Measurements from ENCODE around the gene DOK5.

DOK5 gene

DNA sequence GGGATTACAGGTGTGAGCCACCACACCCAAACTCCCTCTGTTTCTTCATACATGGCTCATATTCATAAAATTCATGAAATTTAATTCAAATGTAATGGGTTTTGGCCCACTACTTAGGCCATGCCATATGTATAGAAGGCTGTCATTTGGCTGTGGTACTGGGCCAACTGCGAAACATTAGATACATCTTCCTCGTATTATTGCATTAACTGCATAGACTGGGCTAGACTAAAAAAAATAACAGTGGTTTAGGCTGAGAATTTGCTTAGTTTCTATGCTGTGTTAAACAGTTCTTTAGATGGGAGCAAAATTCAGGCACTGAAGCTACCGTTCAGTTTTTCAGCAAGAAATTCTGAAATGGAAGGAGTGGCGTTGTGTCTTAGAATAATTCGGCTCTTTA is 133.6 kb downstream of the DOK5 start:
- no peak for DNase-seq (ENCODE audit: low read depth, low spot score)

DNA sequence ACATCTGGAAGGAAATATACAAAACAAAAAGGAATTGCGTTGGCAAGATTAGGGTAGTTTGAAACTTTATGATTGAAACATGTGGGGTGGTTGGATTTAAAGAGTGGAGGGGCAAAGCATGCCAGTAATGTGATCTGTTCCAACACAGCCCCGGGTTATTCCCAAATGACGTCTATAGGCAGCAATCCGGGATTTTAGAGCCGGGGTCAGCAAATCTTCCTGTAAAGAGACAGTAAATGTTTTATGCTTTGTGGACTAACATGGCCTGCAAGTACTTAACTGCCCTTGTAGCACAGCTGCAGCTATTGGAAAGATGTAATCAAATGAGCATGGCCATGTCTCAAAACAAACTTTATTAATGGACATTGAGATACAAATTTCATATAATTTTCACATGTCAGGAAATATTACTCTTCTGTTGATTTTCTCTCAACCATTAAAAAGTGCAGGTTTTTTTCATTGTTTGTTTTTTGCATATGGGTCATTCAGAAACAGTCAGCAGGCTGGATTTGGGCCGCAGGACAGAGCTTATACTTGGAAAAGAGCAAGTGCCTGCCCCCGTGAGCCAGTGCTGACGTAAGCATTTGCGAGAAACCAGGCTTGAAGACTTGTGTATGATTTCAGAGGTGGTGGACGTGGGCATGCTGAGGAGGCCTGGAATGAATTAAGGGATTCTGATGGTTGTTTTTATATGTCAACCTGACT is 136.5 kb downstream of the DOK5 start:
- no peak for DNase-seq (ENCODE audit: low read depth, low spot score)

DNA sequence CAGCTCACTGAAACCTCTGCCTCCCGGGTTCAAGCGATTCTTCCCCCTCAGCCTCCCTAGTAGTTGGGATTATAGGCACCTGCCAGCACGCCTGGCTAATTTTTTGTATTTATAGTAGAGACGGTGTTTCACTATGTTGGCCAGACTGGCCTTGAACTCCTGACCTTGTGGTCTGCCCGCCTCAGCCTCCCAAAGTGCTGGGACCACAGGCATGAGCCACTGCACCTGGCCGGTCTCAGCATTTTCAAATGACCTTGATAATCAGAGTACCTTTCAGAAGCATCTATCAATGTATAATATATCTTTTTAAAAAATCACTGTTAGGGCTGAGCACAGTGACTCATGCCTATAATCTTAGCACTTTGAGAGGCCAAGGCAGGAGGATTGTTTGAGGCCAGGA is 143.0 kb downstream of the DOK5 start:
- DNase-seq (ENCODE audit: low read depth, low spot score): no peak

DNA sequence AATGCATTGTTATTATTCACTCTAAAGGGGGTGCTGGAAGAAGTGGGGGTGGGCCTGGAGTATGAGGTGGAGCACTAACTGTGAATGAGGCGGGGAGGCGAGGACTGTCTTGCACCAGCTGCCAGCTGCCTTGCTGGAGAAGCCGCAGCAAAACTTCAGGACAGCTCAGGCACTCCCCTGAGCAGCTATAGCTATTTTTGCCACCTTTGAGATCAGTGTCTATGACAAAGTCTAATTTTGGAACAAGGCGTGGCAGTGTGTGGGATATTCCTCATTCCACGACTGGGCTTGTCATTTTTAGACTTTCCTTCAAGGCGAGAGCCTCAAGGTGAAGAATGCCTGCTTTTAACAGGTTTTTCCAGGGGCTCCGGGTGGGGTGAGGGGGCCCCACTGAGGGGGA is 143.8 kb downstream of the DOK5 start:
- DNase-seq (ENCODE audit: low read depth, low spot score): peak; percentile 3

DNA sequence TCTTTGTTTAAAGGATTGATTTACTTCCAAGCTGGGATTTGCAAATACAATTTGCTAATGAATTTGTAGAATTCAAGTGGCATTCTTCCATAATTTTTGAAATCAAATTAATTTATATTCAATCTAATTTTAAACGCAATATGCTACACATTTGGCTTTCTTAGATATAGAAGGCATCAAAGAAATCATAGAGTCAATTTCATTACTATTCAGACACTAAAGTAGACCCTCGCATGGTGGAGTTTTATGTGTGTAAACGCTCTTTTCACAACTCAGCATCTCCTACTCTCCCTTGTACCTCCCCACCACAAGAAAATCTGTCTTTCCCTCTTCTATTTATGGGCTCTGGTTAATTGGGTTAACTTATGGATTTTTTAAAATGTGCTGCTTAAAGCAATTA is 144.3 kb downstream of the DOK5 start:
- DNase-seq (ENCODE audit: low read depth, low spot score): no peak

DNA sequence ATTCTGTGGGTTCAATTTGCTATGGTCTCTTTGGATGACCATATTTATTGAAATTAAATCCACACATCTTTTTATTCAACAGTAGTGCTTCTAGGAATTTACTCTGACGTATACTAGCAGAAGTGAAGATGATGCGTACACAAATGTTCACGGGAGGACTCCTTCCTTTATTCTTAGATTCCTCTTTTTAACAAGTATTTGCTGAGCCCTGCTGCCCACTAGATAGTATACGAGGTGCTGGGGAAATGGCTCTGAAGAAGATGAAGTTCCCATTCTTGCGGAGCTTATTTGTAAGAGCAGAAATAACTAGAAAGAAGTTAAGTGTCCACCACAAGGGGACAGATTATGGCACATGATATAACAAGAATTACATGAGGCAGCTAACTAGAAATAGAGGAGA is 145.2 kb downstream of the DOK5 start:
- DNase-seq (ENCODE audit: low read depth, low spot score): no peak

DNA sequence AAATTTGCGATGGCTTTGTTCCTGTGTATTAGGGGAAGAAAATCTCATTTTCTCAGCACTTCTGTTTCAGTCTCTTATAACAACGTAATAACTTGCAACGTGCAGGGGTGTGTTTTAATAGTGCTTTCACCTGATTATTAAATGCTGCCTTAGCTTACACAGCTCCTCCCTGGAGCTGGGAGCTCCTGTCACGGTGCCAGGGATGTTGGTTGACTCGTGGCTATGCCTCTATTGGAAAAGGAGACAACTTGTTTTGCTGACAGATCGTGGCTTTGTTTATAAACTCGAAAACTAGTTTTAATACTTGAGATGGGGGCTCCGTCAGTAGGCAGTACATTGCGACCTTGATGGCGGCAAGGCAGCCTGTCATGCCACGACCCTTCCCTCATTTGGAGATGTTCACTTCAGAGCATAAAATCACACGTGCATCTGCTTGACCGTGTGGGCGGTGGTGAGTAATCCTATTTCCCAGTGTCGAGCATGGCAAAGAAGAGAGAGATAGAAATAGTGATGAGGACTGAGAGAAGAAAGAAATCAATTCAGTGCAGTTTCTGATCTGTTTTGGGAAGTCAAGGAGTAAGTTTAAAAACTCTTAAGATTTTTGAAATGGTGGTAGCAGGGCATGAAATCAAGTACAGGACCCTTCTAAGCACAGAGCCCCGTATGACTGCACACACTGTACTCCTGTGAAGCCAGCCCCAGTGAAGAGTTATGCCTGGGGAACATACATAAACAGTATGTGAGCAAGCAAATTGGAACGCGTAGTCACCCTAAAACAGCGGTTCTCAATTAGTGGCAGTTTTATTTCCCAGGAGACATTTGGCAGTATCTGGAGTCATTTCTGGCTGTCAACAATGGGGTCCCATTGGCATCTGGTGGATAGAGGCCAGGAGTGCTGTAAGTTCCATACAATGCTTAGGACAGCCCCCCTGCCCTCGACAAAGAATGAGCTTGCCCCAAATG is 147.2 kb downstream of the DOK5 start:
- DNase-seq (ENCODE audit: low read depth, low spot score): peak; percentile 54

DNA sequence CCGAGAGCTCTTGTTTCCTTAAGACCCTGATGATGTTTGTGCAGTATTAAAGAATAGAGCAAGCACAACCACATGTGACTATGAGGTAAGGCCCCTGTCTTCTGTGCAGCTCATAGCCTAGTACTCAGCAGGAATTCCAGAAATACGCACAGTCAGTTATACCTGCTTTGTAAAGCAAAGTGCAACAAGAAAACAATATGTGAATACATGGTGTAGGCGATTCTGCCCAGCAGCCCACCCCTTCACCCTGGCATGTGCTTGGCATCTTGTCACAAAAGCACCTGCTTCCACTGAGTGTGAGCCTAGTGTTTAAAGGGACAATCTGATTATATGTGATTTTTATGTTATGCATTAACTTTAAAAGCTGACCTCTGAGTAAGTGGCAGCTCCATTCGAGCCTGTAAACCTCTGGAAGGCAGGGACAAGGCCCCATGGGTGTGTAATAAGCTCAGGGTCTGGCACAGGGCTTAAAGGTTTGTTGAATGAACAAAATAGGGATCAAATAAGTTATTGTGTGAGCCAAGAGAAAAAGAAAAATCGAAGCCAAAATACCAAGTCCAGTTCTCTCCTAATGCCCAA is 148.7 kb downstream of the DOK5 start:
- peak; percentile 4 for DNase-seq (ENCODE audit: low read depth, low spot score)

DNA sequence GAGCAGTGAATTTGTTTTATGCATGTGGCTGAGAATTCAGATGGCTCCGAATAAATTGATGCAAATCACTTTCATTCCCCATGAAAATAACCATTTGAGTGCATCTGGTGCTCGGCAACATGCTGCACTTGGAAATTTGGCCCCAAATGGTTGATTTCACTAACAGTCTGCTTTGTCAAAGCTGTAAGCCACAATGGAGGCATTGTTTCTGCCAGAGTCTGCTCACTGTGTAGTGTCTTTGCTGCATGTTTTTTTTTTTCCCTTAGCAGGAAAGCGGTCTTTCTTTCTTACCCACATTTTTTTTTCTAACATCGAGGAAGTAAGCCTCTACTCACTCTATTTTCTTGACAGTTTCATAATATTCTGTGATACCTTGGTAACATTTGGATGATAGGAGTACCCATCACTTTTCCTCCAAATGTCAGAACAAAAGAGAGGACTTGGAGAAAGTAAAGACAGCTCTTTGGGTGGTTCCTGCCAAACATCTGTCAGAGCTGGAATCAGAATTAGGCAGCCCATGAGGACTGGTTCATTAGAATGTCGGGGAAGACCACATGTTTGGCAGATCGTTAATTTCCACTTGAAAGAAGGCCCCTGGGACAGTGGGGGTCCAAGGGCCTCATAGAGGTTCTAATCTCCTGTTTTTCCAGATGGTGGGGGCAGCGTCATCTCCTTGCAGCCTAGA is 149.5 kb downstream of the DOK5 start:
- DNase-seq (ENCODE audit: low read depth, low spot score): peak; percentile 72

DNA sequence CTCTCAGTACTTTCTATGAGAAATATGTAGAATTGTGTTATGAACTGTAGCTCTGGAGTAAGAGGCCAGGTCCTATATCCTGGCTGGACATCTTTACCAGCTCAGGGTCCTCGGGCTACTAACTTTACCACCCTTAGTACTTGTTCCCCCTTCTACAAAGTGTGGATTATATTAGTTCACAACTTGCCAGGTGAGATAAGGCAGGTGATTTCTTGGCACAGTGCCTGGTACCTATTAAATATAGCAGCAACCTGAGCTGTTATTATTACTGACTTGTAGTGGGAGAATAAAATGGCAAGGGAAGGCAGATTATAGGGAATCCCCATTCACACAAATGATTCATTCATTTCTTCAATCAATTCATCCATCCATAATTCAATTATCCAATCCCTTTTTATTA is 150.1 kb downstream of the DOK5 start:
- DNase-seq (ENCODE audit: low read depth, low spot score): no peak

DNA sequence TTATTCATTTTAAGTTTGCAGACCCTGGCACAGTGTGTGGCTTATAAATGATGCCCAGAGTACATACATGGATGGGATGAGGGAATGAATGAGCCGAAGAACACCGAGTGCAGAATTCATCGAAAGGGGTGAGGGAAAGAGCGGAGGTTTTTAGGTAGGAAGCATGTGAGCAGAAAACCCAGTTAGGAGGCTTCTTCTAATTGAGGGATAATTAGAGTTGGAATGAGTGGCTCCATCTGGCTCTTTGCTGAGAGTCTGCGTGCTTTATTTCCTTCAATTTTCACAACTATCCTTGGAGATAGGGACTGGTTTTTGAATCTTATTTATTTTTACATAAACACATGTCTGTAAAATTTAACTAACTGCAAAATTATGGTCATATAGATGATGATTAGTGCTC is 150.7 kb downstream of the DOK5 start:
- no peak for DNase-seq (ENCODE audit: low read depth, low spot score)

DNA sequence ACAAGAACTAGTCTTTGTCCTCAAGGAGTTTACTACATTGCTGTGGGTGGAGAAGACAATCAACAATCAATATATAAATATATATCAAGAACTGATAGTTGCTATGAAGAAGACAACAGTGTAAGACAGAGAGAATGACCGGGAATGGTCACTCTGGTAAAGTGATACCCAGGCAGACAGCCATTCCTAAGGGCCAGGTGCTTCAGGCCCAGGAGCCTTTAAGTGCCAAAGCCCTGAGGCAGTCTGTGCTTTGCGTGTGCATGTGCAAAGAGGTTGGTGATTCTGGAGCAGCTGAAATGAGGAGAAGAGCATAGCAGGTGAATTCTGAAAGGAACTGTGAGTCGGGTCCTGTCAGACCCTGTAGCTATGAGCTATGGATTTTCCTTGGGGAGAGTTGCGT is 154.2 kb downstream of the DOK5 start:
- DNase-seq (ENCODE audit: low read depth, low spot score): no peak

DNA sequence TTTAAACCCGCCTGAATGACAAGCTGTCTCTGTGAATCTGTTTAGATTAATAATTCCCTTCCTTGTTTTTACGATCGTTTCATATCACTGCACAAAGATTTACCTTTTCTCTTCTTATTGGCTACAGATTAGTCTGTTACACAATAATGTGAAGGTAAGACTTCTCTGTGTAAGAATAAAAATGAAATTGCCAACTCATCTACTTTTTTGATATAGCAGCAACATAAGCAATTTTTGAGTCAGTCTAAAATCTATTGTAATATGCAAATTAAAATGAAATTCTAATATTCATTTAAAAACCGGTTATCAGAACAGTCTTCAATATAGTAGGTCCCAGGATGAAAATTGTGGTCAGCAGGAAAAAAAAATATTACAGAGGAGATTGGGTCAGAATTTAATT is 155.2 kb downstream of the DOK5 start:
- DNase-seq (ENCODE audit: low read depth, low spot score): no peak

DNA sequence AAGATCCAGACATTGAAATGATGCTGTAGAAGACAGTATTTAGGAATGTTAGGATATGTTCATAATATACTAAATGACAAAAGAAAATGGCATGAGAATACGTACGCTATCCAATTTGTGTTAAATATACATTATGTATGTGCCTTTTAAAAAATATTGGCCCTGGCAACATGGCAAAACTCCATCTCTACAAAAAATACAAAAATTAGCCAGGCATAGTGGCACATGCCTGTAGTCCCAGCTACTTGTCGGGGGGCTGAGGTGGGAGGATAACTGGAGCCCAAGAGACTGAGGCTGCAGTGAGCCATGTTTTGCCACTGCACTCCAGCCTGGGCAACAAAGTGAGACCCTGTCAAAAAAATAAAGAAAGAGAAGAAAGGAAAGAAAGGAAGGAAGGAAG is 155.7 kb downstream of the DOK5 start:
- no peak for DNase-seq (ENCODE audit: low read depth, low spot score)

DNA sequence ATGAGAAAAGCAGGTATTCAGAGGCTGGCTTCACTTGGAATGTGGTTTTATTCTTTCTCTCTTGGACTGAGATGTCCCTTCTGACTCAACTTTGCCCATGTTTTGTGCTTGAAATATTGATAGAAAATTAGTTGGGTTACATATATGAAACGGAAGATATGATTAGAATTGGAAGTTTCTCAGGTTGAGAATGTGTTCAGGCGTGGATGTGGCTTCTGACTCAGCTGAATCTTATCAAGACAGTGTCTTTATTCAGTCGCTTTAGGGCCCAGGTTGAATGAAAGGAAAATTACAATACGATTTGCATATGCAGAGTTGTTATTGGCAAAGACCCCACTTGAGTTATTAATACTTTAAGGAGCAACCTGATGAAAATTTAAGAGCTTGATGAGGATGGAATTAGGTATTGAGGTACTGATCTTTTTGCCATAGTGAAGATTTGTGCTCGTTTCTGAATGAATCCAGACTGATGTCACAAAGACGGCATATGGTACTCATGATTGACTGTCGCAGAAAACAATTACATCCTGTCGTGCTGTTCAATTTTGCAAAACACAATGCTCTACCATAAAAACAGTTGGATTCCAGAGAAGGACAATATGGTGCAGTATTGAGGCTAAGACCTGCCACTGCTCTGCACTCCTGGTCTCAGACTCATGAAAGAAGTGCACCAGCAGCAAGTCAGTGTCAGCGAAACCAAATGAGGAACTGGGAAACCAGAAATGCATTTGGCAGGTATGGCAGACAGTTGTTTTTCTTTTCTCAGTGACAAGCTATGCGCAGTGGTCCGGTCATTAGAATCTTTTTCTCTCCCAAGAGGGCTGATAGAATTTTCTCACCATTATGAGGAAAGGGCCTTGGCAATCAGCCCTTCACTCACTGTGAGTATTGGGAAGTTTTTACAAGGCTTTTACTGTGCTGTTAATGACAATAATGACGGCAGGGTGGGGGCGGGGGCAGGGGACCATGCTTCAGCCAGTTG is 158.3 kb downstream of the DOK5 start:
- peak; percentile 4 for DNase-seq (ENCODE audit: low read depth, low spot score)

DNA sequence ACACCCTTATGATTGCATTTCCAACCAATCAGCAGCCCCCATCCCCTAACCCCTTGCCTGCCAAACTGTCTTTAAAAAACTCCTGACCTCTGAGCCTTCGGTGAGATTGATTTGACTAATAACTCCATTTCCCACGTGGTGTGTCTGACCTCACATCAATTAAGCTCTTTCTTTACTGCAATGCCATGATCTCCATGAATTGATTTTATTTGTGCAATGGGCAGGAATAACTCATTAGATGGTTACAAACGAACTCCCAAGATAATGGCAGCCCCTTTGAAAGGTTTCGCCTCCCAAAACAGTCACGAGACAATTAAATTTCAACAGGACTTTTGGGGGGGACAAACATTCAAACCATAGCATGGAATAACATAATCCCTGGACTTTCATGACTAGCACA is 161.2 kb downstream of the DOK5 start:
- DNase-seq (ENCODE audit: low read depth, low spot score): no peak

DNA sequence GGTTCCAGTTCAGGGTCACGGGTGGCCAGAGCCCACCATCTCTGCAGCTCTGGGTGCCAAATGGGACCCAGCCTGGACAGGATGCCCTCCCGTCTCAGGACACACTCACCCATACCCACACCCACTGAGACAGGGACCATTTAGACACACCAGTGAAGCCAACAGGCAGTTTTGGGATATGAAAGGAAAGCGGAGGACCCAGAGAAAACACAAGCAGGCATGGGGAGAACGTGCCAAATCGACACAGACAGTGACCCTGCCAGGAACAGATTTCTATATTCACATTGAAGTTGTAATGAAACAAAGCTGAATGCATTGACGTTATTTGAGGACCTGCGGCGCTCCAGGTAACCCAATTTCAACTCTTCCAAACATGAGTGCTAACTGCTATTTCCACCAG is 164.5 kb downstream of the DOK5 start:
- no peak for DNase-seq (ENCODE audit: low read depth, low spot score)

DNA sequence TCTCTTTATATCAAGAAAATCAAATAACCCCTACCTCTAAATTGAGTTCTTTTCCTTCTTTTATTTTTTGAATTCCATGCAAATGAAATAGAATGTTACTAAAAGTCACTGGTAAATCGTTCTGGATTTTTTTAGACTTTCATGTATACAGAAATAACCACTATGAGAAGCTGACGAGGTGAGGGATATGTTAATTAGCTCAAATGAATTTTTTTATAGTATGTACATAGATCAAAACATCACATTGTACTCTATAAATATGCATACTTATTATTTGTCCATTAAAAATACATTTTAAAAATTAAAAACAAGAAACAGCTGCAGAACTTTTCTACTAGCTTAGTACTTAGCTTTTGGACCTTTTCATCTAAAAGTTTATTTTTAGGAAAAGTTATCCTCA is 165.4 kb downstream of the DOK5 start:
- no peak for DNase-seq (ENCODE audit: low read depth, low spot score)

DNA sequence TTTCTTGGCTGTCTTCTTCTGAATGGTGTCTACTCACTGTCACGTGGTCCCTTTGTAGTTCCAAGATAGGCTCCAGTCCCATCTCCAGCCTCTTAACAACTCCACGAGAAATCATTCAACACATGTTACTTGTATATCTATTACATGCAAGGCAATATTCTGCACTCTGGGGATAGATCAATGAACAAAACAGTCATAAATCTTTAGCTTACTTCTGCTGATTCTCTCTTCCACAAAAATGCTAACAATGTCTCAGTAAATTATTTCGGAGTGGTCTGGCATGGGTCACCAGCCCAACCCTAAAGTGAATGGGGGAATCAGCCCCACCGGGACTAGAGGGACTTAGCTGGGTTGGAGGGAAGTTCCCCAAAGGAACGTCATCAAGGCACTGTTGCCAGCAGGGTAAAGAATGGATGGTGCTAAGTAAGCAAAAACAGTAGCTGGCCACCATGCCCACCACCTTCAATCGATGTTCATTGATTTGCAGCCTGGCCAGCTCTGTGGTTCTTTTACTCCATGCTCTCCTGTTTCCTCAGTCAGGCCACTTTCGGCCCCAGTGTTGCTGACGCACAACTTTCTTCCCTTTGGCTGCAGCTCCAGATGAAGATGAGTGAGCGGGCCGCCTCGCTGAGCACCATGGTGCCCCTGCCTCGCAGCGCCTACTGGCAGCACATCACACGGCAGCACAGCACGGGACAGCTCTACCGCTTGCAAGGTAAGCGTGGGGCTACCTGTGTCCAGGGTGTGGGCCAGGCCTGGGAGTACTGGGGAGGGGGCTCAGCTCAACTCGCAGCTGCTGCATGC is 167.7 kb downstream of the DOK5 start:
- DNase-seq (ENCODE audit: low read depth, low spot score): no peak

DNA sequence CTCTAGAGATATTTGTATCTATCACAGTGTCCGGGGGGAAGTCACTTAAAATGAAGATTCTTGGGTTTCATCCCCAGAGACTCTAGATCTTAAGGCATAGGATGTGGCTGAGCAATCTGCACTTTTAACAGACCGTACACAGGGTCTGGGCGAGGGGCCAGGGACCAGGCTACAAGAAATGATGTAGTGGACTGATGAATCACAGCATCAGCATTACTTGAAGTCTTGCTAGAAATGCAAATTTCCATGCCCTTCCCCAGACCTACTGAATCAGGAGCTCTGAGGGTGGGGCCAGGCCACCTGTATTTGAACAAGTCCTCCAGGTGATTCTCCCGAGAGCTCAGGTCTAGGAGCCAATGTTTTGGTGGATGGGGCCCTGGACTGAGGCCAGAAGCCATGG is 168.4 kb downstream of the DOK5 start:
- DNase-seq (ENCODE audit: low read depth, low spot score): peak; percentile 95
